GM23338 (cell line): ENCODE measurements around the gene C3orf80. TPM values are rescaled to one million over a fixed set of nuclear protein-coding genes. Genes with fewer than 3 reads are reported as not detected.

Source experiments
- ATAC-seq: fragments of 200-7000 bp; cut with Tn5 transposase; 3 replicates; pipeline ENCODE4 v1.9.1; 2020
- DNase-seq: peaks from one replicate; pipeline ENCODE4 v3.0.0-alpha.2; 2015; ENCODE audit warnings: low spot score
- H2AFZ ChIP-seq: fragments of 200-600 bp; sonication (generic); 2 replicates; pipeline ENCODE4 v1.8.0; 2016; ENCODE audit warnings: antibody characterized with exemption, mild to moderate bottlenecking, moderate library complexity
- H3F3A ChIP-seq: fragments of 200-600 bp; sonication (generic); replicated peaks from 2 replicates; pipeline ENCODE4 v1.8.0; 2017; ENCODE audit warnings: antibody characterized with exemption, mixed run types, low read depth
- H3K27ac ChIP-seq: fragments of 200-600 bp; sonication (generic); 2 replicates; pipeline ENCODE4 v1.6.1; 2016; ENCODE audit warnings: low read depth
- H3K27me3 ChIP-seq: fragments of 200-600 bp; sonication (generic); 2 replicates; pipeline ENCODE4 v1.8.0; 2016; ENCODE audit warnings: mild to moderate bottlenecking, mixed run types, moderate library complexity; ENCODE audit not compliant: insufficient read depth
- H3K36me3 ChIP-seq: fragments of 200-600 bp; sonication (generic); 2 replicates; pipeline ENCODE4 v1.8.0; 2016; ENCODE audit warnings: mild to moderate bottlenecking; ENCODE audit not compliant: insufficient read depth
- H3K4me1 ChIP-seq: fragments of 200-600 bp; sonication (generic); 2 replicates; pipeline ENCODE4 v1.8.0; 2016; ENCODE audit warnings: mild to moderate bottlenecking, moderate library complexity; ENCODE audit not compliant: insufficient read depth
- H3K4me2 ChIP-seq: fragments of 200-600 bp; sonication (generic); 2 replicates; pipeline ENCODE4 v1.7.1; 2017; ENCODE audit warnings: mixed run types
- H3K4me3 ChIP-seq: fragments of 200-600 bp; sonication (generic); 2 replicates; pipeline ENCODE4 v1.6.1; 2016; ENCODE audit warnings: mixed run types
- H3K79me2 ChIP-seq: fragments of 200-600 bp; sonication (generic); replicated peaks from 2 replicates; pipeline ENCODE4 v1.8.0; 2017; ENCODE audit warnings: mild to moderate bottlenecking; ENCODE audit not compliant: insufficient read depth
- H3K9me2 ChIP-seq: fragments of 200-600 bp; sonication (generic); 2 replicates; pipeline ENCODE4 v1.8.0; 2017; ENCODE audit not compliant: insufficient read depth
- H4K20me1 ChIP-seq: fragments of 200-600 bp; sonication (generic); replicated peaks from 2 replicates; pipeline ENCODE4 v1.8.0; 2017; ENCODE audit warnings: mild to moderate bottlenecking; ENCODE audit not compliant: insufficient read depth
- H3K27ac Mint-ChIP-seq: 2 replicates; pipeline ENCODE4 v1.8.0; 2020; ENCODE audit warnings: inconsistent platforms, mild to moderate bottlenecking, moderate library complexity, mixed read lengths
- H3K27me3 Mint-ChIP-seq: 3 replicates; pipeline ENCODE4 v1.8.0; 2022; ENCODE audit warnings: low read depth, mild to moderate bottlenecking, moderate library complexity, mixed read lengths, inconsistent platforms; ENCODE audit not compliant: insufficient read depth, poor library complexity
- H3K36me3 Mint-ChIP-seq: 3 replicates; pipeline ENCODE4 v1.8.0; 2021; ENCODE audit warnings: low read depth, mild to moderate bottlenecking, inconsistent platforms, moderate library complexity, mixed read lengths
- H3K4me1 Mint-ChIP-seq: 3 replicates; pipeline ENCODE4 v1.8.0; 2020; ENCODE audit warnings: mild to moderate bottlenecking, inconsistent platforms, mixed read lengths
- H3K4me3 Mint-ChIP-seq: 3 replicates; pipeline ENCODE4 v1.8.0; 2021; ENCODE audit warnings: moderate library complexity, mild to moderate bottlenecking, inconsistent platforms, mixed read lengths
- H3K9me3 Mint-ChIP-seq: 3 replicates; pipeline ENCODE4 v1.8.0; 2020; ENCODE audit warnings: moderate library complexity, mild to moderate bottlenecking, inconsistent platforms, mixed read lengths
- CREB1 ChIP-seq: fragments of 250-450 bp; sonication (Bioruptor Pico); IDR thresholded peaks from 2 replicates; pipeline ENCODE4 v1.5.0; 2020; ENCODE audit warnings: low read depth, mild to moderate bottlenecking, moderate library complexity
- EZH2phosphoT487 ChIP-seq: fragments of 200-600 bp; sonication (generic); IDR thresholded peaks from one replicate; pipeline ENCODE4 v1.8.1; 2018; ENCODE audit warnings: antibody characterized with exemption; ENCODE audit not compliant: unreplicated experiment
- NANOG ChIP-seq: IDR thresholded peaks from 2 replicates; pipeline ENCODE4 v1.6.1; 2016; ENCODE audit warnings: antibody characterized with exemption, borderline replicate concordance
- STAT1 ChIP-seq: IDR thresholded peaks from one replicate; pipeline ENCODE4 v1.6.1; 2016; ENCODE audit warnings: antibody characterized with exemption; ENCODE audit not compliant: unreplicated experiment
- ZNF114 ChIP-seq: fragments of 250-450 bp; sonication (Bioruptor Pico); IDR thresholded peaks from 2 replicates; pipeline ENCODE4 v1.5.0; 2020; ENCODE audit warnings: mild to moderate bottlenecking, moderate library complexity
- ZNF331 ChIP-seq: fragments of 250-450 bp; sonication (Bioruptor Pico); IDR thresholded peaks from 2 replicates; pipeline ENCODE4 v1.5.0; 2020; ENCODE audit warnings: low read depth, mild to moderate bottlenecking, moderate library complexity
- polyA plus RNA-seq: library from polyadenylated mRNA; unstranded; fragments of >200 nt; fragmentation: Nextera tagmentation; extraction: Ambion mirVana; gene quantifications from 2 replicates; pipeline ENCODE4 v1.2.1, GENCODE V29; 2016
- total RNA-seq: library from RNA; depleted of rRNA; stranded (reverse); fragments of >200 nt; shearing (Covaris generic); gene quantifications from 2 replicates; pipeline ENCODE4 v1.2.3, GENCODE V29; 2014
- TF ChIP-seq, protein P1 (sequence below): IDR thresholded peaks from 2 replicates; pipeline ENCODE4 v1.6.1; 2016; ENCODE audit warnings: antibody characterized with exemption
- TF ChIP-seq, protein P2 (sequence below), 2 experiments: fragments of 200-600 bp in 1 of 2; sonication (generic) in 1 of 2; conservative IDR thresholded peaks; 2 replicates each; pipeline versions ENCODE4 v1.5.1 to v1.6.1; 2016 to 2017; ENCODE audit warnings: antibody characterized with exemption in 2 of 2, low read depth in 2 of 2, mild to moderate bottlenecking in 2 of 2, moderate library complexity in 1 of 2
- TF ChIP-seq, protein P3 (sequence below): IDR thresholded peaks from one replicate; pipeline ENCODE4 v1.6.1; 2018; ENCODE audit warnings: antibody characterized with exemption; ENCODE audit not compliant: unreplicated experiment

The C3orf80 gene
- total and polyA plus RNA-seq, 2 experiments from 2014 or later: 0.57 to 3.0 TPM

DNA sequence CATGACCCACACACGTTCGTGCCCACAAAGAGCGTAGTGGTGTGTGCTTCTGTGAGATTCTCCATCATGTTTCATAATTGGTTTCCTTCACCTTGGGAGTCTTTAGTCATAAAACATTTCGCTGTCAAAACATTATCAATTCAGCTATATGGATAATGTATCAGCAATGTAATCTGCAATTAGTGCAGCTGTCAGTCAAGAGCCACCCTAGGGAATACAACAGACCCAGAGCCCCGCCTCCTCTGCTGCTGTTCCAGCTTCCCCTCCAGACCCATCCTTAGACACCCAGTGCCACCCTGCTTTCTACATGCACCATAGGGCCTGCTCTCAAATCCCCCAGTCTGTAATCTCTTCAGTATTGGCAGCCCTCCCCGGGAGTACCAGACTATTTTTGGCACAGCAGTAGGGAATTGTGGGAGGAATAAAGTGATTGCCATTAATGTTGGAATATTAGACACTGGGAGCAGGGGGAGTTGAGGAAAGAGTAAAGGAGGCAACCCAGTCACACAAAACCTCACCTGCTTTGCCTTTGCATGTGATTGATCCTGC lies 31.5 kb upstream of the C3orf80 start:
- H3K27ac Mint-ChIP-seq: no peak overlapping the region
- peaks cover 3% of the 10 kb centered on the region for H3K27me3 Mint-ChIP-seq
- H3K36me3 Mint-ChIP-seq: no peaks in the 10 kb centered on the region

DNA sequence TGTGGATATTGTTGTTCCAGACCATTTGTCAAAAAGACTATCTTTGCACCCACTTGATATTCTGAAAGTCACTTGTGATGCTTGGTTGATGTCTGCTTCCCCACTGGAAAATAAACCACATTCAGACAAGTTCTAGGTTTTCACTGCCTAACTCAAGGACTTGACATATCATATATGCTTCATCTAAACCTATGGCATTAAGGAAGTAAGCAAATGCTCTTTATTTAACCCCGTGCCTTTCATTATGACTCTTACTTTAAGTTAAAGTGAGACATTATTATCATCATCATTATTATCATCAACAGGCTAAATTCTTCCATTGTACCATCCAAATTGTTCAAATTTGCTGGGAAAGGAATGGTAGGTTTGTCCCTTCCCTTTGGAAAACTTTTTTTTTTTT lies 30.8 kb upstream of the C3orf80 start:
- no peak overlapping the region for H3K4me3 Mint-ChIP-seq
- no peak overlapping the region for H3K27ac ChIP-seq
- no peaks in the 10 kb centered on the region for H3K36me3 Mint-ChIP-seq
- H3K36me3 ChIP-seq: no peaks in the 10 kb centered on the region
- H3K4me2 ChIP-seq: no peak overlapping the region
- H3K27me3 ChIP-seq: no peaks in the 10 kb centered on the region
- no peaks in the 10 kb centered on the region for H3K79me2 ChIP-seq
- H3F3A ChIP-seq: no peaks in the 10 kb centered on the region
- no peak overlapping the region for H3K4me3 ChIP-seq
- no peak overlapping the region for H2AFZ ChIP-seq
- no peaks in the 10 kb centered on the region for H4K20me1 ChIP-seq
- H3K27me3 Mint-ChIP-seq: peaks cover 3% of the 10 kb centered on the region
- H3K4me1 Mint-ChIP-seq: no peaks in the 10 kb centered on the region; the same call in 2 of the 3 replicates
- no peak for DNase-seq
- peaks cover 2% of the 10 kb centered on the region; the same call in 1 of the 3 replicates for H3K9me3 Mint-ChIP-seq
- H3K27ac Mint-ChIP-seq: no peak overlapping the region
- no peaks in the 10 kb centered on the region for H3K4me1 ChIP-seq
- H3K9me2 ChIP-seq: 0 out of 2 replicates have a peak, but pooled peaks cover 2% of the 10 kb centered on the region
- ATAC-seq: no peak
- no peak for TF ChIP-seq ZNF331 (CRISPR knock-in tag)
- TF ChIP-seq, protein P1, sequence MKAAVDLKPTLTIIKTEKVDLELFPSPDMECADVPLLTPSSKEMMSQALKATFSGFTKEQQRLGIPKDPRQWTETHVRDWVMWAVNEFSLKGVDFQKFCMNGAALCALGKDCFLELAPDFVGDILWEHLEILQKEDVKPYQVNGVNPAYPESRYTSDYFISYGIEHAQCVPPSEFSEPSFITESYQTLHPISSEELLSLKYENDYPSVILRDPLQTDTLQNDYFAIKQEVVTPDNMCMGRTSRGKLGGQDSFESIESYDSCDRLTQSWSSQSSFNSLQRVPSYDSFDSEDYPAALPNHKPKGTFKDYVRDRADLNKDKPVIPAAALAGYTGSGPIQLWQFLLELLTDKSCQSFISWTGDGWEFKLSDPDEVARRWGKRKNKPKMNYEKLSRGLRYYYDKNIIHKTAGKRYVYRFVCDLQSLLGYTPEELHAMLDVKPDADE: no peak
- no peak for TF ChIP-seq CREB1
- TF ChIP-seq, protein P2, sequence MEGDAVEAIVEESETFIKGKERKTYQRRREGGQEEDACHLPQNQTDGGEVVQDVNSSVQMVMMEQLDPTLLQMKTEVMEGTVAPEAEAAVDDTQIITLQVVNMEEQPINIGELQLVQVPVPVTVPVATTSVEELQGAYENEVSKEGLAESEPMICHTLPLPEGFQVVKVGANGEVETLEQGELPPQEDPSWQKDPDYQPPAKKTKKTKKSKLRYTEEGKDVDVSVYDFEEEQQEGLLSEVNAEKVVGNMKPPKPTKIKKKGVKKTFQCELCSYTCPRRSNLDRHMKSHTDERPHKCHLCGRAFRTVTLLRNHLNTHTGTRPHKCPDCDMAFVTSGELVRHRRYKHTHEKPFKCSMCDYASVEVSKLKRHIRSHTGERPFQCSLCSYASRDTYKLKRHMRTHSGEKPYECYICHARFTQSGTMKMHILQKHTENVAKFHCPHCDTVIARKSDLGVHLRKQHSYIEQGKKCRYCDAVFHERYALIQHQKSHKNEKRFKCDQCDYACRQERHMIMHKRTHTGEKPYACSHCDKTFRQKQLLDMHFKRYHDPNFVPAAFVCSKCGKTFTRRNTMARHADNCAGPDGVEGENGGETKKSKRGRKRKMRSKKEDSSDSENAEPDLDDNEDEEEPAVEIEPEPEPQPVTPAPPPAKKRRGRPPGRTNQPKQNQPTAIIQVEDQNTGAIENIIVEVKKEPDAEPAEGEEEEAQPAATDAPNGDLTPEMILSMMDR (conservative IDR thresholded peaks at IDR 0.05; ENCODE audit: low read depth in 2 of 2): no peak
- no peak for TF ChIP-seq ZNF114
- no peak for TF ChIP-seq EZH2phosphoT487

More for the DNA sequence above, 31.5 kb upstream of the C3orf80 start:
- H3K79me2 ChIP-seq: no peaks in the 10 kb centered on the region
- H3F3A ChIP-seq: no peaks in the 10 kb centered on the region
- H3K9me3 Mint-ChIP-seq: peaks cover 2% of the 10 kb centered on the region; the same call in 1 of the 3 replicates
- no peaks in the 10 kb centered on the region for H3K4me1 ChIP-seq
- TF ChIP-seq CREB1: no peak
- TF ChIP-seq, protein P3, sequence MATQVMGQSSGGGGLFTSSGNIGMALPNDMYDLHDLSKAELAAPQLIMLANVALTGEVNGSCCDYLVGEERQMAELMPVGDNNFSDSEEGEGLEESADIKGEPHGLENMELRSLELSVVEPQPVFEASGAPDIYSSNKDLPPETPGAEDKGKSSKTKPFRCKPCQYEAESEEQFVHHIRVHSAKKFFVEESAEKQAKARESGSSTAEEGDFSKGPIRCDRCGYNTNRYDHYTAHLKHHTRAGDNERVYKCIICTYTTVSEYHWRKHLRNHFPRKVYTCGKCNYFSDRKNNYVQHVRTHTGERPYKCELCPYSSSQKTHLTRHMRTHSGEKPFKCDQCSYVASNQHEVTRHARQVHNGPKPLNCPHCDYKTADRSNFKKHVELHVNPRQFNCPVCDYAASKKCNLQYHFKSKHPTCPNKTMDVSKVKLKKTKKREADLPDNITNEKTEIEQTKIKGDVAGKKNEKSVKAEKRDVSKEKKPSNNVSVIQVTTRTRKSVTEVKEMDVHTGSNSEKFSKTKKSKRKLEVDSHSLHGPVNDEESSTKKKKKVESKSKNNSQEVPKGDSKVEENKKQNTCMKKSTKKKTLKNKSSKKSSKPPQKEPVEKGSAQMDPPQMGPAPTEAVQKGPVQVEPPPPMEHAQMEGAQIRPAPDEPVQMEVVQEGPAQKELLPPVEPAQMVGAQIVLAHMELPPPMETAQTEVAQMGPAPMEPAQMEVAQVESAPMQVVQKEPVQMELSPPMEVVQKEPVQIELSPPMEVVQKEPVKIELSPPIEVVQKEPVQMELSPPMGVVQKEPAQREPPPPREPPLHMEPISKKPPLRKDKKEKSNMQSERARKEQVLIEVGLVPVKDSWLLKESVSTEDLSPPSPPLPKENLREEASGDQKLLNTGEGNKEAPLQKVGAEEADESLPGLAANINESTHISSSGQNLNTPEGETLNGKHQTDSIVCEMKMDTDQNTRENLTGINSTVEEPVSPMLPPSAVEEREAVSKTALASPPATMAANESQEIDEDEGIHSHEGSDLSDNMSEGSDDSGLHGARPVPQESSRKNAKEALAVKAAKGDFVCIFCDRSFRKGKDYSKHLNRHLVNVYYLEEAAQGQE: no peak
- TF ChIP-seq, protein P2 (conservative IDR thresholded peaks at IDR 0.05; ENCODE audit: low read depth in 2 of 2): no peak
- no peak for TF ChIP-seq EZH2phosphoT487
- no peak for TF ChIP-seq NANOG
- no peak for TF ChIP-seq STAT1
- no peak for ATAC-seq
- no peak overlapping the region for H3K27ac ChIP-seq
- 0 out of 2 replicates have a peak, but pooled peaks cover 2% of the 10 kb centered on the region for H3K9me2 ChIP-seq
- H3K4me3 ChIP-seq: no peak overlapping the region
- H3K4me3 Mint-ChIP-seq: no peak overlapping the region
- H3K36me3 ChIP-seq: no peaks in the 10 kb centered on the region
- no peaks in the 10 kb centered on the region for H3K27me3 ChIP-seq
- no peak overlapping the region for H2AFZ ChIP-seq
- no peak overlapping the region for H3K4me2 ChIP-seq
- H3K4me1 Mint-ChIP-seq: no peaks in the 10 kb centered on the region; the same call in 2 of the 3 replicates
- no peaks in the 10 kb centered on the region for H4K20me1 ChIP-seq
- no peak for DNase-seq
